HFFc6 (cell line): Measurements from ENCODE around the gene LIM2. TPM values are rescaled to one million over a fixed set of nuclear protein-coding genes. Genes with fewer than 3 reads are reported as not detected.

ENCODE experiments used
- DNase-seq: peaks from one replicate; pipeline ENCODE4 v3.0.0-alpha.2; 2018
- H3K27ac Mint-ChIP-seq: 2 replicates; pipeline ENCODE4 v1.8.0; 2020; ENCODE audit warnings: mild to moderate bottlenecking, mixed read lengths
- H3K27me3 Mint-ChIP-seq: 2 replicates; pipeline ENCODE4 v1.8.0; 2021; ENCODE audit warnings: mild to moderate bottlenecking, moderate library complexity, mixed read lengths; ENCODE audit not compliant: insufficient read depth
- H3K36me3 Mint-ChIP-seq: 2 replicates; pipeline ENCODE4 v1.8.0; 2021; ENCODE audit warnings: low read depth, mixed read lengths
- H3K4me1 Mint-ChIP-seq: 2 replicates; pipeline ENCODE4 v1.8.0; 2020; ENCODE audit warnings: low read depth, mixed read lengths
- H3K4me3 Mint-ChIP-seq: 2 replicates; pipeline ENCODE4 v1.8.0; 2020; ENCODE audit warnings: mild to moderate bottlenecking, moderate library complexity, mixed read lengths
- H3K9me3 Mint-ChIP-seq: 2 replicates; pipeline ENCODE4 v1.8.0; 2020; ENCODE audit warnings: mild to moderate bottlenecking, mixed read lengths
- CTCF ChIP-seq: fragments of 200-600 bp; sonication (generic); IDR thresholded peaks from 2 replicates; pipeline ENCODE4 v1.5.0; 2021; ENCODE audit warnings: antibody characterized with exemption, mild to moderate bottlenecking
- total RNA-seq, 6 experiments: library from RNA; stranded (reverse); fragmentation: NEBNext Ultra II Directional; extraction: Animal tissue kit (Norgen Biotek cat#: 25700); gene quantifications; 2 replicates in 1 of 6; 3 replicates in 5 of 6; pipeline ENCODE4 v1.2.3, GENCODE V29; 2021

The LIM2 gene
- total RNA-seq, 6 experiments from 2014 or later: not detected

- Mint-ChIP-seq H3K4me3 (no peak overlapping the region), H3K27ac (no peak overlapping the region), H3K4me1 (no peaks in the 10 kb centered on the region), H3K36me3 (no peaks in the 10 kb centered on the region), H3K27me3 (peaks cover 3% of the 10 kb centered on the region), H3K9me3 (peaks cover 7% of the 10 kb centered on the region; the same call in 1 of the 2 replicates)
- no peak for DNase-seq
- TF ChIP-seq CTCF: no peak
These were observed 5.8 kb downstream of the LIM2 start for GRCh38 chr19:51382004-51382403.

- Mint-ChIP-seq H3K36me3 (no peaks in the 10 kb centered on the region), H3K4me1 (no peaks in the 10 kb centered on the region), H3K27me3 (peaks cover 3% of the 10 kb centered on the region), H3K9me3 (peaks cover 7% of the 10 kb centered on the region; the same call in 1 of the 2 replicates), H3K4me3 (no peak overlapping the region), H3K27ac (no peak overlapping the region)
- no peak for DNase-seq
- no peak for TF ChIP-seq CTCF
These were observed 7.4 kb downstream of the LIM2 start for GRCh38 chr19:51380379-51380778.

GRCh38 chr19:51377422-51377821 lies 10.4 kb downstream of the LIM2 start:
- no peaks in the 10 kb centered on the region for H3K4me1 Mint-ChIP-seq
- no peak overlapping the region for H3K4me3 Mint-ChIP-seq
- no peak overlapping the region for H3K27ac Mint-ChIP-seq
- H3K27me3 Mint-ChIP-seq: peaks cover 12% of the 10 kb centered on the region
- DNase-seq: no peak
- H3K9me3 Mint-ChIP-seq: peaks cover 7% of the 10 kb centered on the region; the same call in 1 of the 2 replicates
- no peak for TF ChIP-seq CTCF
- no peaks in the 10 kb centered on the region for H3K36me3 Mint-ChIP-seq

- Mint-ChIP-seq H3K36me3 (no peaks in the 10 kb centered on the region), H3K9me3 (no peaks in the 10 kb centered on the region), H3K27ac (no peak overlapping the region), H3K4me1 (no peaks in the 10 kb centered on the region), H3K4me3 (no peak overlapping the region), H3K27me3 (peaks cover 20% of the 10 kb centered on the region)
- DNase-seq: no peak
- TF ChIP-seq CTCF: no peak
These were observed 12.1 kb downstream of the LIM2 start for GRCh38 chr19:51375504-51376221.

GRCh38 chr19:51372649-51373504 lies 14.9 kb downstream of the LIM2 start, which contains the start of gene NKG7:
TSS of gene NKG7 (minus strand) at chr19:51372654. CDS start at chr19:51372535, 119 bp downstream.
- H3K27ac Mint-ChIP-seq: no peak within 1 kb of the TSS
- no peak for TF ChIP-seq CTCF
- peaks cover 24% of the 10 kb centered on the region for H3K27me3 Mint-ChIP-seq
- no peak for DNase-seq
- no peaks in the 10 kb centered on the region for H3K9me3 Mint-ChIP-seq
- H3K36me3 Mint-ChIP-seq: no peaks in the 10 kb centered on the region
- no peak within 1 kb of the TSS for H3K4me3 Mint-ChIP-seq
- peaks cover 6% of the 10 kb centered on the region for H3K4me1 Mint-ChIP-seq
